ENCODE measurements around the gene TENT4A. TPM values are rescaled to one million over a fixed set of nuclear protein-coding genes. Genes with fewer than 3 reads are reported as not detected.

TENT4A gene
- total RNA-seq, 1 donor from 2014 or later, result 21.6 TPM

- H3K4me1 Mint-ChIP-seq (ENCODE audit: unreplicated experiment), result peaks cover 20% of the 10 kb centered on the region
- no peak overlapping the region for H3K4me3 Mint-ChIP-seq (ENCODE audit: unreplicated experiment)
- no peaks in the 10 kb centered on the region for H3K9me3 Mint-ChIP-seq (ENCODE audit: unreplicated experiment)
- DNase-seq (ENCODE audit: extremely low spot score, unreplicated experiment), result no peak
- no peak overlapping the region for H3K27ac Mint-ChIP-seq (ENCODE audit: unreplicated experiment)
- no peak for TF ChIP-seq CTCF (IDR thresholded peaks at IDR 0.05)
- H3K36me3 Mint-ChIP-seq (ENCODE audit: unreplicated experiment), result peaks cover 18% of the 10 kb centered on the region
- H3K27me3 Mint-ChIP-seq (ENCODE audit: unreplicated experiment), result no peaks in the 10 kb centered on the region
Observed at GRCh38 chr5:6737043-6737941, 24.1 kb downstream of the TENT4A start.

GRCh38 chr5:6739603-6740002 is 26.4 kb downstream of the TENT4A start:
- Mint-ChIP-seq H3K4me3 (ENCODE audit: unreplicated experiment) (no peak overlapping the region), H3K4me1 (ENCODE audit: unreplicated experiment) (peaks cover 5% of the 10 kb centered on the region), H3K9me3 (ENCODE audit: unreplicated experiment) (no peaks in the 10 kb centered on the region), H3K36me3 (ENCODE audit: unreplicated experiment) (peaks cover 21% of the 10 kb centered on the region), H3K27ac (ENCODE audit: unreplicated experiment) (no peak overlapping the region), H3K27me3 (ENCODE audit: unreplicated experiment) (no peaks in the 10 kb centered on the region)
- DNase-seq (ENCODE audit: extremely low spot score, unreplicated experiment), result no peak
- no peak for TF ChIP-seq CTCF (IDR thresholded peaks at IDR 0.05)

GRCh38 chr5:6740586-6741150 is 27.4 kb downstream of the TENT4A start:
- no peak for TF ChIP-seq CTCF (IDR thresholded peaks at IDR 0.05)
- no peak for DNase-seq (ENCODE audit: extremely low spot score, unreplicated experiment)
- Mint-ChIP-seq H3K27me3 (ENCODE audit: unreplicated experiment) (no peaks in the 10 kb centered on the region), H3K4me3 (ENCODE audit: unreplicated experiment) (no peak overlapping the region), H3K36me3 (ENCODE audit: unreplicated experiment) (peaks cover 22% of the 10 kb centered on the region), H3K27ac (ENCODE audit: unreplicated experiment) (no peak overlapping the region), H3K9me3 (ENCODE audit: unreplicated experiment) (no peaks in the 10 kb centered on the region), H3K4me1 (ENCODE audit: unreplicated experiment) (peaks cover 3% of the 10 kb centered on the region)

- Mint-ChIP-seq H3K9me3 (ENCODE audit: unreplicated experiment) (no peaks in the 10 kb centered on the region), H3K4me3 (ENCODE audit: unreplicated experiment) (no peak overlapping the region), H3K27me3 (ENCODE audit: unreplicated experiment) (no peaks in the 10 kb centered on the region), H3K36me3 (ENCODE audit: unreplicated experiment) (peaks cover 30% of the 10 kb centered on the region), H3K27ac (ENCODE audit: unreplicated experiment) (no peak overlapping the region), H3K4me1 (ENCODE audit: unreplicated experiment) (peaks cover 3% of the 10 kb centered on the region)
- no peak for TF ChIP-seq CTCF (IDR thresholded peaks at IDR 0.05)
- DNase-seq (ENCODE audit: extremely low spot score, unreplicated experiment), result peak; percentile 51
Observed at GRCh38 chr5:6742081-6742758, 29.0 kb downstream of the TENT4A start.

- Mint-ChIP-seq H3K36me3 (ENCODE audit: unreplicated experiment) (peaks cover 30% of the 10 kb centered on the region), H3K4me3 (ENCODE audit: unreplicated experiment) (no peak overlapping the region), H3K4me1 (ENCODE audit: unreplicated experiment) (peaks cover 3% of the 10 kb centered on the region), H3K9me3 (ENCODE audit: unreplicated experiment) (no peaks in the 10 kb centered on the region), H3K27me3 (ENCODE audit: unreplicated experiment) (no peaks in the 10 kb centered on the region), H3K27ac (ENCODE audit: unreplicated experiment) (peak overlapping the region; percentile 13)
- TF ChIP-seq CTCF (IDR thresholded peaks at IDR 0.05), result no peak
- peak; percentile 48 for DNase-seq (ENCODE audit: extremely low spot score, unreplicated experiment)
Observed at GRCh38 chr5:6743161-6743560, 29.9 kb downstream of the TENT4A start.

All from osteocyte (in vitro differentiated cells).